GM21447 (cell line): Measurements from ENCODE around the gene LMOD2.

Experiments
- ATAC-seq: cut with Tn5 transposase; IDR thresholded peaks from one replicate; pipeline ENCODE4 v1.9.1; 2021; ENCODE audit not compliant: unreplicated experiment

Gene LMOD2

GRCh38 chr7:123637878-123638277 lies 17.8 kb upstream of the LMOD2 start:
- no peak for ATAC-seq

GRCh38 chr7:123639631-123640030 lies 16.0 kb upstream of the LMOD2 start:
- no peak for ATAC-seq

GRCh38 chr7:123640583-123640982 lies 15.1 kb upstream of the LMOD2 start:
- ATAC-seq, result no peak

GRCh38 chr7:123641901-123642300 lies 13.8 kb upstream of the LMOD2 start:
- ATAC-seq, result no peak

GRCh38 chr7:123643495-123644441 lies 11.9 kb upstream of the LMOD2 start:
- ATAC-seq, result no peak

- ATAC-seq, result no peak
These were observed 10.2 kb upstream of the LMOD2 start for GRCh38 chr7:123645516-123645915.

- ATAC-seq, result no peak
These were observed 8.4 kb upstream of the LMOD2 start for GRCh38 chr7:123647106-123647730.

- ATAC-seq, result no peak
These were observed 5.7 kb upstream of the LMOD2 start for GRCh38 chr7:123649964-123650363.

GRCh38 chr7:123650595-123650994 lies 5.1 kb upstream of the LMOD2 start:
- ATAC-seq, result no peak

GRCh38 chr7:123652406-123652805 lies 3.3 kb upstream of the LMOD2 start:
- no peak for ATAC-seq

- ATAC-seq, result no peak
These were observed 2.5 kb upstream of the LMOD2 start for GRCh38 chr7:123653162-123653561.

GRCh38 chr7:123656544-123657303 lies 1.1 kb downstream of the LMOD2 start:
- no peak for ATAC-seq

- ATAC-seq, result no peak
These were observed 1.6 kb downstream of the LMOD2 start for GRCh38 chr7:123657304-123657685.

GRCh38 chr7:123658023-123658422 lies 2.4 kb downstream of the LMOD2 start:
- no peak for ATAC-seq

- ATAC-seq, result no peak
These were observed 5.1 kb downstream of the LMOD2 start for GRCh38 chr7:123660514-123661354.

- ATAC-seq, result no peak
These were observed 6.1 kb downstream of the LMOD2 start for GRCh38 chr7:123661765-123662164.

- ATAC-seq, result no peak
These were observed 6.6 kb downstream of the LMOD2 start for GRCh38 chr7:123662293-123662692.

GRCh38 chr7:123662755-123663154 lies 7.1 kb downstream of the LMOD2 start:
- ATAC-seq, result no peak

- no peak for ATAC-seq
These were observed 7.5 kb downstream of the LMOD2 start for GRCh38 chr7:123663200-123663599.

GRCh38 chr7:123665157-123665556 lies 9.5 kb downstream of the LMOD2 start:
- no peak for ATAC-seq

GRCh38 chr7:123665896-123666295 lies 10.2 kb downstream of the LMOD2 start:
- ATAC-seq, result no peak
